ENCODE data around the gene LTBP2.

Gene LTBP2

DNA sequence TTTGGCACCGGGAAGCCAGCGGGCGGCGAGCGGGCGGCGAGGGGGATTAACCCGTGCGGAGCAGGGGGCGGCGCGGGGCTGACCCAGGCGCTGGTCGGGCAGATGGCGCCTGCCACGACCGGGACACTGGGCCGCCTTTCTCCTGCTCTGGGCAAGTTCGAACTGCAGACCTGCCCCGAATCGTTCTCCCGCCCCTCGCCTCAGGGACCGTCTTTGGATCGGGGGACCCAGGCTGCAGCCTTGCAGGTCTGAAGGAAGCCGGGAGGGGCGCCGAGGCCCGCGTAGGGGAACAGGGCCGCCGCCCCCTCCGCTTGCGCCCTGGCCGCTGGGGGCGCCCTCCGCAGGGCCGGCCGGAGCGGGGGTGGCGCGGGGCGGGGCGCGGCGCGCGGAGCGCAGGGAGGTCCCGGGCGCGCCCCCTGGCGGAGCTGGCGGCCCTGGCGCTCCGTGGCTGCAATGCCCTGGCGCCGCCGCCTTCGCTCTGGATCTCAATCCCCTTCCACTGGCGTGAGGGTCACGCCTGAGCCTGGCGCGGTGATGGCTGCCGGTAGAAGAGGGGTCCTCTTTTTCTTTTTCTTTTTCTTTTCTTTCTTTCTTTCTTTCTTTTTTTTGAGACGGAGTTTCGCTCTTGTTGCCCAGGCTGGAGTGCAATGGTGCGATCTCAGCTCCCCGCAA, 449 bp upstream of the LTBP2 start:
- no peak overlapping the region for H3K27ac Mint-ChIP-seq
- no peaks in the 10 kb centered on the region for H3K9me3 Mint-ChIP-seq
- peaks cover 3% of the 10 kb centered on the region for H3K36me3 Mint-ChIP-seq (ENCODE audit: low read depth)
- peak overlapping the region; percentile 67 for H3K4me3 Mint-ChIP-seq
- peaks cover 33% of the 10 kb centered on the region for H3K4me1 Mint-ChIP-seq (ENCODE audit: low read depth)
- H3K27me3 Mint-ChIP-seq (ENCODE audit: low read depth) = peaks cover 59% of the 10 kb centered on the region

DNA sequence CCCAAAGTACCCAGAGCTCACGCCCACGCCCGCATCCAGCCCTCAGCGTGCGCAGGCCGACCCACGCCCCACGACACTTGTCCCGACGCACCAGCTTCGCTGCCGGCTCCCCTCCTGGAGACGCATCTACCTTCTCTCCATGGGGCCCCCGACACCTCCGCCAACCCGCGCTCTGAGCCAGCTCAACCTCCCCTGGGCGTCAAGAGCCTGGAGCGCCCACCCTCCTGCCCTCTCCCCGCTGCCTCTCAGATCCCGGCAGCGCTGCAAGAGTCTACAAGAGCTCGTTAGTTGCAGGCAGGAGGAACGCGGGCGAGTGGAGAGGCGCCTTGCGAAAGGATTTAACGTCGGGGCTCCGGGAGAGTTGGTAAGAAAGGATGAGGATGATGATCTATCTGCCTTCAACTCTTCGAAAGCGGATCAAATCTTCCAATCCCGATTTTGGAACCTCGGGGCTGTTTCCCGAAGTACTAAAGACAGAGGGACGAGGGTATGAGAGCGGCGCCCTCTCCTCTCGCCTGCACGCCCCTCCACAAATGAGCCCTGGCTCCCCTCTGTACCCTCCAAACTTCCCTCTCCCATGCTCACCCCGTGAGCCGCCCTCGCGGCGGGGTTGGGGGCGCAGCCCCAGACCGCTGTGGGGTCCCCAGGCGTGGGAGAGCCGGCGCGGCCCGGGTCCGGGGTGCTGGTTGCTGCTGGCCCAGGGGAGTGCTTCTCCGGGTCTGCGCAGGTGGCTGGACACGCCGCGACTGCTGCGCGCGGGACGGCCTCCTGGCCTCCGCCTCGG, 979 bp downstream of the LTBP2 start:
- H3K27me3 Mint-ChIP-seq (ENCODE audit: low read depth) = peaks cover 59% of the 10 kb centered on the region
- H3K27ac Mint-ChIP-seq = no peak overlapping the region
- H3K4me3 Mint-ChIP-seq = peak overlapping the region; percentile 14
- H3K4me1 Mint-ChIP-seq (ENCODE audit: low read depth) = peaks cover 27% of the 10 kb centered on the region
- H3K9me3 Mint-ChIP-seq = no peaks in the 10 kb centered on the region
- H3K36me3 Mint-ChIP-seq (ENCODE audit: low read depth) = peaks cover 3% of the 10 kb centered on the region

DNA sequence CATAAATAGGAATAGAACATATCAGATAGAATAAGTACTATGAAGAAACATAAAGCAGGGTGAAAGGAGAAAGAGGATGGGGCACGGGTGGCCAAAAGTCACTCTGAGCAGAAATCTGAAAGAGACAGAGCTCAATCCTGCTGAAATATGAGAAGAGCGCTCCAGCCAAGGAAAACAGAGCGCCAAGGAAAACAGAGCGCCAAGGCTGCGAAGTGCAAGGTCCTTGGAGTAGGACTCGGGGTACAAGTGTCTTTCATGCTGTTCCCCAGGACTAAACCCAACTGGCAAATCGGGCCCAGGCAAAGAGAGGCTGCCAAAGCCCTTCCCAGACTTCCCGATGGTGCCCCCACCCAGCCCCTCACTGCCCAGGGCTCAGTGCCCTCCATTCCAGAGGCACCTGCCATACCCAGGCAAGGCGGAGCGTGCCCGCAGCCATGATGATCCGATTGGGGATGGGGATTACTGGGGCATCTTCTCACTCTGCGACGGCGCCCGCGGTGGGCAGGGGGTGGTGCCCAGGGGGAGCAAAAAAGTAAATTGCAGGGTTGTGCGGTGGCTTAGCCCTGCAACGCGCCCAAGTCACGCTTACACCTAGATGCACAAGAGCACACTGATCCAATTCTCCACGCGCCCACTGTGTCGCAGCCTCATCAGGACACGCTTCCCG, 1.7 kb downstream of the LTBP2 start:
- Mint-ChIP-seq H3K27me3 (ENCODE audit: low read depth) (peaks cover 52% of the 10 kb centered on the region), H3K4me1 (ENCODE audit: low read depth) (peaks cover 21% of the 10 kb centered on the region), H3K9me3 (no peaks in the 10 kb centered on the region)

DNA sequence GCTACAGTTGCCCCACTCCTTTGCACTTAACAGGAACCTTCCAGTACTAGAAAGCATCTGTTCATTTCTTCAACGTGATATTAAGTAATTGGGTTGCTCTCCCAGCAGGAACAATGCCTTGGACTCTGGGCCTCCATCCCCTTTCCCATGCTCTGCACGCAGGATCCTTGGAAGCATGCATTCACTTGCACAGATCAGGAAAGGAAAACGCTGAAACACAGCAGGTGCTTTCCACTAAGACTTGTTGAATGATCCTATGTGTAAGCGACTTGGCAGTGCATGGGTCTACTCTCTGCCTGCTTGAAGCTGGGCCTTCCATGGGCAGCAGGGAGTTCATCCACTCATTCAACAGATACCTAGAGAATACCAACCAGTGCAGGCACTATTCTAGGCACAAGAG, 2.3 kb downstream of the LTBP2 start:
- Mint-ChIP-seq H3K27ac (no peak overlapping the region), H3K27me3 (ENCODE audit: low read depth) (peaks cover 47% of the 10 kb centered on the region), H3K4me1 (ENCODE audit: low read depth) (peaks cover 15% of the 10 kb centered on the region), H3K9me3 (no peaks in the 10 kb centered on the region), H3K36me3 (ENCODE audit: low read depth) (peaks cover 3% of the 10 kb centered on the region), H3K4me3 (peak overlapping the region; percentile 47)

More for the DNA sequence above, 1.7 kb downstream of the LTBP2 start:
- no peak overlapping the region for H3K27ac Mint-ChIP-seq
- H3K36me3 Mint-ChIP-seq (ENCODE audit: low read depth) = peaks cover 3% of the 10 kb centered on the region
- H3K4me3 Mint-ChIP-seq = peak overlapping the region; percentile 47

DNA sequence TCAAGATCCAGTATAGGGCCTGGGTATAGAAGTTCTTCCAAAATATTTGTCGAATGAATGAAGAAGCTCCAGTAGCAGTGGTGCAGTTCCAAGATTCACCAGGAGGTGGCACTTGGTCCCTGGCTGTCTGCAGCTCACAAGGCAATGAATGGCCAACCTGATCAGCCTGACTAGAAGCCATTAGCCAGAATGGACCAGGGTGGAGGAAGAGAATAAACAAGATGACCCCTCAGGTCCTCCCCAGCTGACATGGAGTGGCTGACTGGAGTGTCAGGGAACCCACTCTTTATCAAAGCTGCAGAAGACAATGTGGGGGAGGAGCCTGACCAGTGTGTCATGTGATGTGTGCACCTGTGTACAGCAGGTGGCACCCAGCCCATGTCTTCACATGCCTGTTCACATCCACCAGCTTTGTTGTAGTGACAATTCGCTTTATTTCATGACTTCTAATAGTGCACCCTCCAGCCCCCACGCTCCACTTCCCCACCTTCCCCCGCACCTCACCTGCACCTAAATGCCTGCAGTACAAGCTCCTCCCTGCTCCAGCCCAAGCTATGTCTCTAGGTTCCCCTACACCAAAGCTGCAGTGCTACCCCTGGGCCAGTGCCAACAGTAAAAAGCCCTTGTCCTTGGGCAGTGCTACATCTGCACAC, 3.0 kb downstream of the LTBP2 start:
- no peaks in the 10 kb centered on the region for H3K9me3 Mint-ChIP-seq
- H3K36me3 Mint-ChIP-seq (ENCODE audit: low read depth) = peaks cover 3% of the 10 kb centered on the region
- H3K4me1 Mint-ChIP-seq (ENCODE audit: low read depth) = peaks cover 10% of the 10 kb centered on the region
- peaks cover 41% of the 10 kb centered on the region for H3K27me3 Mint-ChIP-seq (ENCODE audit: low read depth)
- no peak overlapping the region for H3K27ac Mint-ChIP-seq
- H3K4me3 Mint-ChIP-seq = no peak overlapping the region

DNA sequence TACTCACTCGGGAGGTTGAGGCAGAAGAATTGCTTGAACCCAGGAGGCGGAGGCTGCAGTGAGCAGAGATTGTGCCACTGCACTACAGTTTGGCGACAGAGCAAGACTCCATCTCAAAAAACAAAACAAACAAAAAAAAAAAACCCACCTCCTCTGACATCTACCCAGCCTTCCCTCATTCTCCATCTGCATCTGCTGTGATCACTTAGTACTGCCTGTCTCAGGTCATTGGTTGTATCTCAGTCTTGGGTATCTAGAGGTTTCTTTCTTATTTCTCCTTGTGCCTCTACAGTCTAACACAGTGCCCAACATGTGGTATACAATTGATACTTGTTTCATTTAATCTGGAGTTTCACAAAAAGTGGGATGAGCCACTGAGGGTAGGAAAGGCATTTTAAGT, 5.3 kb downstream of the LTBP2 start:
- Mint-ChIP-seq H3K27me3 (ENCODE audit: low read depth) (peaks cover 35% of the 10 kb centered on the region), H3K9me3 (no peaks in the 10 kb centered on the region), H3K4me3 (no peak overlapping the region), H3K27ac (no peak overlapping the region), H3K4me1 (ENCODE audit: low read depth) (peaks cover 5% of the 10 kb centered on the region), H3K36me3 (ENCODE audit: low read depth) (peaks cover 3% of the 10 kb centered on the region)

DNA sequence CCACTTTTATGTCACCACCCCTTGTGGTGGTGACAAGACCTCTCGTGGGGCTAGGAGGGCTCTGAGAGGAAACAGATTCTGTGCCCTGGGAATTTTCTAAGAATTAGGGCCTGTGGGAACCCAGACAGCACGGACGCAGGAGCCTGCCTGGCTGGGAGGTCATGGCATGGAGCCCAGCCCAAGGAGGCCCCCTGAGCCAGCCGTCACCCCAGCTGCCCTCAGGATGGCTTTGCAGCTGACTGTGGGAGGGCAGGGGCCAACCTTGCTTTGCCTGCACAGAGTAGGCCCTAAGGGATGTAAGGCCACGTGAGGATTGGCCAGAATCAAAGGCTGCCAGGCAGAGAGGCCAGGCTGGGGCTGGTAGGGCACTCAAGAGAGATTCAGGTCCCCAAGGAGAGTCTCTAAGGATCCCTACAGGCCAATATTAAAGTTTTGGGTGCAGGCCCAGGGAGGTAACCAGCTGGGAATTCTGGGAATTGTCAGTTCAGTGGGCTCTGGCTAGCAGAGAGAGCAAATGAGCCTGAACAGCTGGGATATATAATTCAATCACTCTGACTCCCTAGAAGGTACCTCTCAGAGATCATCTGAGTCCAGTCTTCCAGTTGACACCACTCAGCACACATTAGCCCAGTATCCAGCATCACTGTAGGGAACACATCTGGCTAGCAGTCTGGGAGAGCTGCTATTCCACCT, 6.4 kb downstream of the LTBP2 start:
- Mint-ChIP-seq H3K4me1 (ENCODE audit: low read depth) (peaks cover 5% of the 10 kb centered on the region), H3K4me3 (no peak overlapping the region), H3K9me3 (no peaks in the 10 kb centered on the region), H3K36me3 (ENCODE audit: low read depth) (peaks cover 3% of the 10 kb centered on the region), H3K27ac (no peak overlapping the region), H3K27me3 (ENCODE audit: low read depth) (peaks cover 30% of the 10 kb centered on the region)

DNA sequence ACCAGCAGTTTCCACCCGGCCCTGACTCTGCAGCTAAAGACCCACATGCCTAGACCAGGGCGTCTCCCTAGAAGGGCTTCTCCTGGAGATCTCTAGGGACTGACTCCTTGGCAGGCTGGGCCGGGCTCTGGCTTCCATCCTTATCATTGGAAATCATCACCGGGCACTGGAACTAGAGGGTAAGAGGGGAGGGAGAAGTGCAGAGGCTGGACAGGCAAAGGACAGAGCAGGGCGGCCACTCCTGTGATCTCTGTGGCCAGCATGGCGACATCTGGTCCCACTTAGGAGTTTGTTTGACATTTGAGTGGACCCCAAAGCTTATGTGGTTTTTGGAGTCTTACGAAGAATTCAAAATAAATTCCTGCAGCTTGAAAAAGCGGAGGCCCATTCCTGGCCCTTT, 7.1 kb downstream of the LTBP2 start:
- peaks cover under 1% of the 10 kb centered on the region for H3K36me3 Mint-ChIP-seq (ENCODE audit: low read depth)
- no peak overlapping the region for H3K27ac Mint-ChIP-seq
- peaks cover 22% of the 10 kb centered on the region for H3K27me3 Mint-ChIP-seq (ENCODE audit: low read depth)
- H3K9me3 Mint-ChIP-seq = no peaks in the 10 kb centered on the region
- peaks cover 5% of the 10 kb centered on the region for H3K4me1 Mint-ChIP-seq (ENCODE audit: low read depth)
- H3K4me3 Mint-ChIP-seq = no peak overlapping the region

DNA sequence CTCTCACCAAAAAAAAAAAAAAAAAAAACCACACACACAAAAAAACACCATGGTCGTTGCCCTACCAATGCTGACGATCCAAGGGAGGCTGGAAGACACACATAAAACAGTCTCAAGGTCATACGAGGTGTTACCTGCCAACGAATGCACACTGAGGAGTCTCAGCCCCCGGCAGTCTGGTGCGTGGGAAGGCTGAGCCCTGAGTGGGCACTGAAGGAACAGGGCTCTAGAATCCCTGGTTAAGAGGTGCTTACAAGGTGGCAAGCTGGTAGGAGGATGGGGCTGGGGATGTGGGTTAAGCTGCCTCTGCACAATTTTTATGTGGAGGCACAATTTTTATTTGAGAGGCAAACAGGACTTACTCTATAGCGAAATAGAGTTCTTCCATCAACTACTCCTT, 7.9 kb downstream of the LTBP2 start:
- no peaks in the 10 kb centered on the region for H3K36me3 Mint-ChIP-seq (ENCODE audit: low read depth)
- no peak overlapping the region for H3K4me3 Mint-ChIP-seq
- no peaks in the 10 kb centered on the region for H3K9me3 Mint-ChIP-seq
- H3K27me3 Mint-ChIP-seq (ENCODE audit: low read depth) = peaks cover 14% of the 10 kb centered on the region
- H3K27ac Mint-ChIP-seq = no peak overlapping the region
- H3K4me1 Mint-ChIP-seq (ENCODE audit: low read depth) = peaks cover 3% of the 10 kb centered on the region

DNA sequence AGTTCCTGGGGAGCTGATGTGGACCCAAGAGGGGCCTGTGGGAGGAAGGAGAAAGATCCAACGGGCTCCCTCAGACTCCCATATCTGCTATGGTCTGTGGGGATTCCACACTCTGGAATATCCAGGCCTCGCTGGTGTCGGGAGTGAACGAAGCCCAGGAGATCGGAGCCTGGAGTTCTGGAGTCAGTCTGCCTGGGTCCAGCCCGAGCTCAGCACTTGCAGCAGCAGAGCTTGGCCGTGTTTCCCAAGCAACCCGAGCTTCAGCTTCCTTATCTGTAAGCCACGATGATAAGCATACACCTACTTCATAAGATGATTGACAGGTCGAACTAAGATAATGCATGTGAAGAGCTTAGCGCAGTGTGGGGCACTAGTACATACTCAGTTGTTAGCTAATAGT, 10.1 kb downstream of the LTBP2 start:
- H3K9me3 Mint-ChIP-seq = no peaks in the 10 kb centered on the region
- no peak overlapping the region for H3K4me3 Mint-ChIP-seq
- H3K4me1 Mint-ChIP-seq (ENCODE audit: low read depth) = no peaks in the 10 kb centered on the region
- H3K36me3 Mint-ChIP-seq (ENCODE audit: low read depth) = no peaks in the 10 kb centered on the region
- H3K27ac Mint-ChIP-seq = no peak overlapping the region
- peaks cover 6% of the 10 kb centered on the region for H3K27me3 Mint-ChIP-seq (ENCODE audit: low read depth)

DNA sequence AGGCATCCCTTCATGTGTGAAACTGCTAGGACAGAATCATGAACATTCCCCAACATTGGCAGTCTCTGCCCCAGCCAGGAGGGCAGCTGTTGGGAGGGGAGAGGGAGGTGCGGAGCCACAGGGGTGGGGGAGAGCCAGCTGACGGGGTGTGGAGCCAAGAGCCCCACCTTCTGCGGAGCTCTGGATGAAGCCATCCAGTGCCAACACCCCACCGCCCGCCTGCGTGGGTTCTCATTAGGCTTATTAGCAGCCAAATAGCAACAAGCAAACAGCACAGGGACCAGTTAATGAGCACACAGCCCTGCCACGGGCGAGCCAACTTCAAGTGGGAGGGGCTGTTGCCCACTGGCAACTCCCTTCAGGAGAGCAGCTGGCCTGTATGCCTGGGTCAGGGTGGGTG, 12.1 kb downstream of the LTBP2 start:
- no peaks in the 10 kb centered on the region for H3K36me3 Mint-ChIP-seq (ENCODE audit: low read depth)
- no peak overlapping the region for H3K4me3 Mint-ChIP-seq
- H3K27ac Mint-ChIP-seq = no peak overlapping the region
- H3K27me3 Mint-ChIP-seq (ENCODE audit: low read depth) = peaks cover 3% of the 10 kb centered on the region
- H3K4me1 Mint-ChIP-seq (ENCODE audit: low read depth) = no peaks in the 10 kb centered on the region
- H3K9me3 Mint-ChIP-seq = no peaks in the 10 kb centered on the region

DNA sequence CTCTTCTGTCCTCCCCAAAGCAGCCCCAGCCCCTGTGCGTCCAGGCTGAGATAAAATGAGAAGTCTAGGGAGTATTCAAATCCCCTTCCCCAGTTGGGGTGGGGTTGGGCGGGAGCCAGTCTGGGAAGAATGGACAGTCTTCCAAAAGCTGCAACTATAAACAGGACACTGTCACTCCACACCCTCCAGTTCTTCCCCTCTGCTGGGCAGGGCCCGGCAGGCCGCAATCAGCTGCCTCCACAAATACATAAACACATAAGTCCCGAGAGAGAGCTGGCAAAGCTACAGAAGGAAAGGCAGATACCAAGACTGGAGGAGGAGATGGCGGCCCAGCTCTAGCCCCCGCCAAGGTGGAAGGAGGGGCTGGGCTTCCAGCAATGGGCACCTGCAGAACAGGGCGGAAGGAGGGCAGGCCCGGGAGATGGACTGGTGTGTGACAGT, 12.7 kb downstream of the LTBP2 start:
- Mint-ChIP-seq H3K9me3 (no peaks in the 10 kb centered on the region), H3K4me1 (ENCODE audit: low read depth) (no peaks in the 10 kb centered on the region), H3K36me3 (ENCODE audit: low read depth) (no peaks in the 10 kb centered on the region), H3K27me3 (ENCODE audit: low read depth) (peaks cover 3% of the 10 kb centered on the region), H3K27ac (no peak overlapping the region), H3K4me3 (no peak overlapping the region)

DNA sequence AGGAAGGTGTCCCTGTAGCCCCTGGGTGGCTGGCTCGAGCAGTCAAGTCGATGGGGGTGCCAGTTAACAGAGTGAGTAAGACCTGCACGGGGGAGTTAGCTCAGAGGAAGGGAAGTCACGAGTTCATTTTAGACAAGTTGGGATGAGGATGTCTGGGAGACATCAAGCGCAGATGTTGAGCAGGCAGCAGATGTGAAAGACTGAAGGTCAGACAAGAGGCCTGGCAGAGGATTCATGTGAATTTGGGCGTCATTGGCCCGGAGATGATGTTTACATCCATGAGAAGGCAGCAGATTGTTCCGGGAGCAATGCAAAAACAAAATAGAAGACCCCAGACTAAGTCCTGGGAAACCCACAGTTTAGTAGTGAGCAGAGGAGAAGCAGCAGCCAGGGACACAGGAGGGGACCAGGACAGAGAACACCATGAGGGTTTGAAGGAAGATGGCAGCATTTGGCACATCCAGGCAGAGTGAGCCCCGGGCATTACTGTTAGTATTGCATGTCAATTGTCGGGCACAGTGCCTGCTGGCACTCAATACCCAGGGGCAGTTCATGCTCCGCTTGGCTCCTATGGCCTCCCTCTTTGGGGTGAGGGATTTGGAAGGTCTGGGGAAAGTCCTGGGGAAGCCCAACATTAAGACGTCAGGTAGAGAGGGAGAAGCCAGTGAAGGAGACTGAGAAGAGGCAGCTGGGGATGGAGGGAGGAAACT, 15.1 kb downstream of the LTBP2 start:
- no peaks in the 10 kb centered on the region for H3K36me3 Mint-ChIP-seq (ENCODE audit: low read depth)
- no peak overlapping the region for H3K27ac Mint-ChIP-seq
- H3K9me3 Mint-ChIP-seq = no peaks in the 10 kb centered on the region
- H3K4me1 Mint-ChIP-seq (ENCODE audit: low read depth) = no peaks in the 10 kb centered on the region
- no peaks in the 10 kb centered on the region for H3K27me3 Mint-ChIP-seq (ENCODE audit: low read depth)
- no peak overlapping the region for H3K4me3 Mint-ChIP-seq
